Measurements from ENCODE around the gene ZNF446. TPM values are rescaled to one million over a fixed set of nuclear protein-coding genes. Genes with fewer than 3 reads are reported as not detected.

ZNF446 gene
- total and polyA plus RNA-seq, 8 donors = 4.6 to 26.1 (median 8.1) TPM

GRCh38 chr19:58515259-58515658 is 39.1 kb downstream of the ZNF446 start:
- 87 to 97% (median 91%) methylated on average over 2 of the region's 2 CpGs for WGBS, 5 donors
- peaks cover 16 to 26% (median 23%) of the 10 kb centered on the region in 4 donors for H3K36me3 ChIP-seq
- intact Hi-C loops (cut with DNase I; ENCODE audit: low total_unique reads) = no loop called here
- no peak for TF ChIP-seq EP300 (IDR thresholded peaks at IDR 0.05)
- no peak for TF ChIP-seq CTCF (IDR thresholded peaks at IDR 0.05)
- no peak for TF ChIP-seq POLR2AphosphoS5 (IDR thresholded peaks at IDR 0.05)
- no peak for TF ChIP-seq POLR2A (IDR thresholded peaks at IDR 0.05)
- no peak for DNase-seq
- H3K27ac ChIP-seq = no peak overlapping the region
- no peak overlapping the region for H3K4me3 ChIP-seq
- no peaks in the 10 kb centered on the region for H3K27me3 ChIP-seq
- peaks cover 30 to 73% (median 65%) of the 10 kb centered on the region in 4 donors for H3K4me1 ChIP-seq
- H3K9me3 ChIP-seq = no peaks in the 10 kb centered on the region

- Histone ChIP-seq H3K4me1 (peaks cover 35 to 78% (median 70%) of the 10 kb centered on the region in 4 donors), H3K4me3 (peak overlapping the region in 1 of 4 donors; percentile 6), H3K9me3 (no peaks in the 10 kb centered on the region), H3K27me3 (no peaks in the 10 kb centered on the region), H3K36me3 (peaks cover 16 to 26% (median 23%) of the 10 kb centered on the region in 4 donors), H3K27ac (no peak overlapping the region)
- intact Hi-C loops (cut with DNase I; ENCODE audit: low total_unique reads) = no loop called here
- 86 to 94% (median 91%) methylated on average over 23 to 25 of the region's 25 CpGs for WGBS, 5 donors
- no peak for TF ChIP-seq EP300 (IDR thresholded peaks at IDR 0.05)
- no peak for TF ChIP-seq POLR2A (IDR thresholded peaks at IDR 0.05)
- TF ChIP-seq CTCF (IDR thresholded peaks at IDR 0.05) = no peak
- TF ChIP-seq POLR2AphosphoS5 (IDR thresholded peaks at IDR 0.05) = no peak
- DNase-seq = no peak
These were observed 40.2 kb downstream of the ZNF446 start for GRCh38 chr19:58516246-58516836.

GRCh38 chr19:58516964-58517833 is 41.0 kb downstream of the ZNF446 start:
- peaks cover 35 to 73% (median 70%) of the 10 kb centered on the region in 4 donors for H3K4me1 ChIP-seq
- H3K27me3 ChIP-seq = no peaks in the 10 kb centered on the region
- peak overlapping the region in 2 of 4 donors; percentile 87 to 94 for H3K4me3 ChIP-seq
- H3K9me3 ChIP-seq = no peaks in the 10 kb centered on the region
- H3K27ac ChIP-seq = peak overlapping the region in 3 of 5 donors; percentile 97 to 100 (median 98)
- DNase-seq = peak in 1 of 2 donors; percentile 13
- H3K36me3 ChIP-seq = peaks cover 16 to 26% (median 23%) of the 10 kb centered on the region in 4 donors
- TF ChIP-seq POLR2AphosphoS5 (IDR thresholded peaks at IDR 0.05) = no peak
- TF ChIP-seq CTCF (IDR thresholded peaks at IDR 0.05) = no peak
- TF ChIP-seq POLR2A (IDR thresholded peaks at IDR 0.05) = no peak
- TF ChIP-seq EP300 (IDR thresholded peaks at IDR 0.05) = no peak
- 88 to 94% (median 93%) methylated on average over 53 to 65 of the region's 65 CpGs for WGBS, 5 donors
- intact Hi-C loops (cut with DNase I; ENCODE audit: low total_unique reads) = no loop called here

- Histone ChIP-seq H3K27me3 (no peaks in the 10 kb centered on the region), H3K4me1 (peaks cover 33 to 70% (median 64%) of the 10 kb centered on the region in 4 donors), H3K27ac (peak overlapping the region; percentile 96 to 100 (median 98)), H3K36me3 (peaks cover 16 to 25% (median 23%) of the 10 kb centered on the region in 4 donors), H3K4me3 (peak overlapping the region; percentile 80 to 94 (median 86)), H3K9me3 (no peaks in the 10 kb centered on the region)
- 5 to 9% (median 7%) methylated on average over 18 to 22 of the region's 22 CpGs for WGBS, 5 donors
- intact Hi-C loops (cut with DNase I; ENCODE audit: low total_unique reads) = no loop called here
- TF ChIP-seq CTCF (IDR thresholded peaks at IDR 0.05) (peak in 3 of 7 experiments; percentile 28 to 58 (median 35)), POLR2AphosphoS5 (IDR thresholded peaks at IDR 0.05) (no peak), EP300 (IDR thresholded peaks at IDR 0.05) (no peak), POLR2A (IDR thresholded peaks at IDR 0.05) (no peak)
- DNase-seq = peak in 1 of 2 donors; percentile 46
These were observed 42.3 kb downstream of the ZNF446 start for GRCh38 chr19:58518256-58519086.
